Activated effector memory CD4-positive, alpha-beta T cell treated with anti-CD3 and anti-CD28 coated beads, Interleukin-2, amount 50 U/mL, for 16 hours (primary cell): ENCODE results near the gene STRA6.

Experiments used
- DNase-seq: peaks from one replicate; pipeline ENCODE4 v3.0.0-alpha.2; 2020

The STRA6 gene

GRCh38 chr15:74226761-74227540, 24.4 kb upstream of the STRA6 start:
- no peak for DNase-seq

GRCh38 chr15:74225928-74226327, 23.3 kb upstream of the STRA6 start:
- DNase-seq: no peak

- DNase-seq: no peak
Observed at GRCh38 chr15:74222240-74223119, 19.9 kb upstream of the STRA6 start.

GRCh38 chr15:74221399-74222239, 19.0 kb upstream of the STRA6 start:
- no peak for DNase-seq

GRCh38 chr15:74220475-74221248, 18.1 kb upstream of the STRA6 start:
- no peak for DNase-seq

- DNase-seq: no peak
Observed at GRCh38 chr15:74217907-74218885, 15.6 kb upstream of the STRA6 start.

- DNase-seq: no peak
Observed at GRCh38 chr15:74216949-74217348, 14.4 kb upstream of the STRA6 start.

GRCh38 chr15:74215958-74216357, 13.4 kb upstream of the STRA6 start:
- no peak for DNase-seq

GRCh38 chr15:74214324-74215021, 11.9 kb upstream of the STRA6 start:
- no peak for DNase-seq

GRCh38 chr15:74213858-74214284, 11.3 kb upstream of the STRA6 start:
- DNase-seq: no peak

- DNase-seq: no peak
Observed at GRCh38 chr15:74212494-74212893, 9.9 kb upstream of the STRA6 start.

- DNase-seq: no peak
Observed at GRCh38 chr15:74211656-74212055, 9.1 kb upstream of the STRA6 start.

GRCh38 chr15:74210729-74211128, 8.1 kb upstream of the STRA6 start:
- DNase-seq: no peak

GRCh38 chr15:74209997-74210671, 7.5 kb upstream of the STRA6 start:
- DNase-seq: no peak

GRCh38 chr15:74209560-74209958, 7.0 kb upstream of the STRA6 start:
- DNase-seq: no peak

GRCh38 chr15:74208901-74209559, 6.4 kb upstream of the STRA6 start:
- no peak for DNase-seq

- DNase-seq: no peak
Observed at GRCh38 chr15:74208496-74208895, 5.9 kb upstream of the STRA6 start.

- DNase-seq: no peak
Observed at GRCh38 chr15:74207652-74208440, 5.3 kb upstream of the STRA6 start.
